K562 (cell line): ENCODE results near the gene NFATC1. TPM values are rescaled to one million over a fixed set of nuclear protein-coding genes. Genes with fewer than 3 reads are reported as not detected.

Experiments used
- ATAC-seq: fragments of 200-7000 bp; cut with Tn5 transposase; 3 replicates; pipeline ENCODE4 v1.9.1; 2020; ENCODE audit warnings: moderate library complexity
- BruUV-seq: library from RNA; stranded (reverse); fragments of 400-500 nt; replicated peaks from 2 replicates; lab custom pipeline; 2021; lab: Mats Ljungman, UMichigan
- CTCF ChIA-PET: fragments of 300-600 bp; formaldehyde crosslinking; extraction: SDS; loops from one replicate; lab custom pipeline; 2021; ENCODE audit warnings: low intra/inter-chr PET ratio; lab: Yijun Ruan, JAX
- POLR2A ChIA-PET: fragments of 300-600, 350-650 bp; sonication (Branson Sonifier 250); formaldehyde crosslinking; extraction: SDS; loops from one replicate; lab custom pipeline; 2021; ENCODE audit warnings: antibody characterized with exemption, inconsistent platforms; lab: Yijun Ruan, JAX
- DNase-seq, 4 experiments: peaks; one replicate each; pipeline versions ENCODE4 v3.0.0 to v3.0.0-alpha.2; 2011 to 2018; ENCODE audit warnings: low spot score in 3 of 4, mixed read lengths in 3 of 4; ENCODE audit errors: extremely low read depth in 1 of 4
- FAIRE-seq: peaks from 2 replicates; lab custom pipeline; 2011; peaks lifted over from hg19 to GRCh38; lab: Jason Lieb, UNC
- H2AFZ ChIP-seq: 2 replicates; pipeline ENCODE4 v1.6.0; 2011; ENCODE audit warnings: low read depth, low read length, control low read depth, inconsistent platforms
- H3K27ac ChIP-seq: fragments of 200-600 bp; 3 replicates; pipeline ENCODE4 v1.8.0; 2011; ENCODE audit warnings: low read depth, mild to moderate bottlenecking, control low read depth, inconsistent platforms, low read length, moderate library complexity, mixed read lengths; ENCODE audit errors: extremely low read depth
- H3K27me3 ChIP-seq, 2 experiments: fragments of 300-600 bp in 1 of 2; 2 replicates in 1 of 2; 3 replicates in 1 of 2; pipeline versions ENCODE4 v1.6.0 to v1.8.0; 2011; ENCODE audit warnings: inconsistent platforms in 2 of 2, low read length in 2 of 2, mild to moderate bottlenecking in 1 of 2, mixed read lengths in 1 of 2, moderate library complexity in 1 of 2; ENCODE audit not compliant: control insufficient read depth in 2 of 2, insufficient read depth in 2 of 2
- H3K36me3 ChIP-seq: fragments of 300-600 bp; 3 replicates; pipeline ENCODE4 v1.8.0; 2011; ENCODE audit warnings: mild to moderate bottlenecking, low read length, inconsistent platforms; ENCODE audit not compliant: control insufficient read depth, insufficient read depth
- H3K4me1 ChIP-seq, 2 experiments: fragments of 200-600 bp in 1 of 2; replicated peaks in 1 of 2; 2 replicates in 1 of 2; 3 replicates in 1 of 2; pipeline versions ENCODE4 v1.5.1 to v1.8.0; 2011; ENCODE audit warnings: inconsistent platforms in 2 of 2, low read length in 2 of 2, mild to moderate bottlenecking in 1 of 2, mixed read lengths in 1 of 2, moderate library complexity in 1 of 2; ENCODE audit not compliant: control insufficient read depth in 2 of 2, insufficient read depth in 2 of 2
- H3K4me2 ChIP-seq: 2 replicates; pipeline ENCODE4 v1.6.1; 2011; ENCODE audit warnings: low read length, control low read depth, inconsistent platforms, mixed read lengths; ENCODE audit not compliant: insufficient read depth
- H3K4me3 ChIP-seq: fragments of 200-600 bp; sonication (generic), shearing (Covaris generic); 2 replicates; pipeline ENCODE4 v1.5.1; 2016; ENCODE audit warnings: control low read depth, inconsistent platforms
- H3K79me2 ChIP-seq: fragments of 200-600 bp; 3 replicates; pipeline ENCODE4 v1.8.0; 2011; ENCODE audit warnings: low read length, inconsistent platforms; ENCODE audit not compliant: control insufficient read depth, insufficient read depth
- H3K9ac ChIP-seq, 2 experiments: 2 replicates each; pipeline versions ENCODE4 v1.6.0 to v1.6.1; 2011; ENCODE audit warnings: low read depth in 2 of 2, low read length in 2 of 2, control low read depth in 1 of 2, inconsistent platforms in 1 of 2, mild to moderate bottlenecking in 1 of 2, mixed read lengths in 1 of 2; ENCODE audit not compliant: insufficient read depth in 1 of 2
- H3K9me1 ChIP-seq: one replicate; pipeline ENCODE4 v1.6.0; 2011; ENCODE audit warnings: inconsistent platforms, mild to moderate bottlenecking, low read length, moderate library complexity; ENCODE audit not compliant: control insufficient read depth, insufficient read depth
- H3K9me3 ChIP-seq: replicated peaks from 2 replicates; pipeline ENCODE4 v1.5.1; 2011; ENCODE audit warnings: low read depth, low read length, inconsistent platforms; ENCODE audit not compliant: control insufficient read depth, insufficient read depth
- H4K20me1 ChIP-seq: replicated peaks from 2 replicates; pipeline ENCODE4 v1.6.1; 2011; ENCODE audit warnings: low read length, inconsistent platforms, mixed read lengths; ENCODE audit not compliant: control insufficient read depth, insufficient read depth
- ARHGAP35 ChIP-seq: fragments of 450-650 bp; IDR thresholded peaks from 2 replicates; pipeline ENCODE4 v1.6.1; 2018; ENCODE audit not compliant: partially characterized antibody
- ZBTB49 ChIP-seq: sonication (generic); formaldehyde crosslinking; IDR thresholded peaks from 2 replicates; pipeline ENCODE4 v1.8.0; 2022; ENCODE audit warnings: missing genetic modification reagents, mild to moderate bottlenecking, borderline replicate concordance
- ZNF212 ChIP-seq: fragments of 450-650 bp; formaldehyde crosslinking; IDR thresholded peaks from 2 replicates; pipeline ENCODE4 v1.4.0; 2020; ENCODE audit warnings: mild to moderate bottlenecking
- ZNF407 ChIP-seq: fragments of 450-650 bp; IDR thresholded peaks from 2 replicates; pipeline ENCODE4 v1.6.1; 2016; ENCODE audit warnings: low read depth
- WGBS: fragments of 100-300 bp; shearing (Covaris generic); methylation state at CpG from one replicate; pipeline ENCODE4 v1.1.6; 2016; ENCODE audit warnings: low coverage, mixed read lengths; ENCODE audit not compliant: insufficient coverage; ENCODE audit errors: missing lambda C conversion rate; 5-methylcytosine and 5-hydroxymethylcytosine counted together
- in situ Hi-C: fragments of 300-500 bp; cut with MboI; formaldehyde crosslinking; loops from 4 replicates; pipeline ENCODE4 v1.15.0; 2018; ENCODE audit warnings: inconsistent platforms, mixed read lengths
- intact Hi-C: fragments of 100-400 bp; cut with micrococcal nuclease; formaldehyde crosslinking; loops from 2 replicates; pipeline ENCODE4 v1.14.2; 2022
- polyA plus RNA-seq, 8 experiments: library from polyadenylated mRNA; depleted of rRNA in 4 of 8; stranded (reverse) in 5 of 8; unstranded in 3 of 8; fragments of >200 nt; fragmentation: Nextera tagmentation in 2 of 8; fragmentation: Illumina TruSeq in 1 of 8; extraction: Ambion mirVana in 2 of 8; extraction: Trizol in 1 of 8; gene quantifications; 2 replicates each; pipeline versions ENCODE4 v1.2.1 to v1.2.3, GENCODE V29; 2011 to 2014; ENCODE audit warnings: inconsistent platforms in 1 of 8, missing spikeins in 1 of 8
- total RNA-seq, 7 experiments: library from RNA; depleted of rRNA in 6 of 7; stranded (reverse); fragments of >200 nt in 6 of 7; fragmentation: Illumina TruSeq in 2 of 7; extraction: Trizol in 2 of 7; gene quantifications; 2 replicates each; pipeline versions ENCODE4 v1.2.1 to v1.2.3, GENCODE V29; 2011 to 2021; ENCODE audit warnings: low replicate concordance in 1 of 7
- TF ChIP-seq, protein P1 (sequence below): fragments of 450-650 bp; conservative IDR thresholded peaks from 2 replicates; pipeline ENCODE4 v1.6.1; 2016; ENCODE audit warnings: missing genetic modification characterization, low read depth, mild to moderate bottlenecking, missing compliant biosample characterization, moderate library complexity

NFATC1 gene
- total and polyA plus RNA-seq, 9 of the 15 experiments (the other 6 are each of a cell fraction or from before 2014, with no cell fraction given): 1.1 to 16.4 (median 2.5) TPM

GRCh38 chr18:79442508-79443221, 46.9 kb downstream of the NFATC1 start (continued):
- no peak for TF ChIP-seq ZBTB49 (CRISPR knock-in tag)

- no peak for DNase-seq
- no peak overlapping the region for H3K27ac ChIP-seq
- H3K4me3 ChIP-seq: no peak overlapping the region
- no peak overlapping the region for H3K9ac ChIP-seq
- no peaks in the 10 kb centered on the region for H3K79me2 ChIP-seq
- ChIA-PET CTCF (no interaction called here), POLR2A (no interaction called here)
- peaks cover 0 to 40% of the 10 kb centered on the region in 2 experiments; a peak in 2 of 5 replicates for H3K4me1 ChIP-seq
- no peaks in the 10 kb centered on the region for H3K27me3 ChIP-seq
- ATAC-seq: no peak
- no peaks in the 10 kb centered on the region for H3K9me1 ChIP-seq
- in situ Hi-C loops: no loop called here
- 90% methylated on average over 11 of the region's 15 CpGs for WGBS
- H3K4me2 ChIP-seq: no peak overlapping the region
- H3K9me3 ChIP-seq: no peaks in the 10 kb centered on the region
- intact Hi-C loops: no loop called here
- H2AFZ ChIP-seq: no peak overlapping the region
- FAIRE-seq: no peak
- 0 out of 3 replicates have a peak, but pooled peaks cover 6% of the 10 kb centered on the region for H3K36me3 ChIP-seq
- H4K20me1 ChIP-seq: no peaks in the 10 kb centered on the region
- BruUV-seq: no TSS peak
- TF ChIP-seq, protein P1, sequence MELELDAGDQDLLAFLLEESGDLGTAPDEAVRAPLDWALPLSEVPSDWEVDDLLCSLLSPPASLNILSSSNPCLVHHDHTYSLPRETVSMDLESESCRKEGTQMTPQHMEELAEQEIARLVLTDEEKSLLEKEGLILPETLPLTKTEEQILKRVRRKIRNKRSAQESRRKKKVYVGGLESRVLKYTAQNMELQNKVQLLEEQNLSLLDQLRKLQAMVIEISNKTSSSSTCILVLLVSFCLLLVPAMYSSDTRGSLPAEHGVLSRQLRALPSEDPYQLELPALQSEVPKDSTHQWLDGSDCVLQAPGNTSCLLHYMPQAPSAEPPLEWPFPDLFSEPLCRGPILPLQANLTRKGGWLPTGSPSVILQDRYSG (tag): no peak
- TF ChIP-seq ZNF212: no peak
- no peak for TF ChIP-seq ZNF407
- TF ChIP-seq ARHGAP35: no peak
Measured at GRCh38 chr18:79445221-79445620, 49.5 kb downstream of the NFATC1 start.
